Activated CD4-positive, alpha-beta T cell treated with anti-CD3 and anti-CD28 coated beads, Interleukin-10, Interleukin-2, amounts not matched to agents 100 ng/mL and 50 ng/mL, durations not matched to agents 16 hours and 8 hours (primary cell): ENCODE measurements around the gene ARVCF.

Source experiments
- DNase-seq: peaks from one replicate; pipeline ENCODE4 v3.0.0-alpha.2; 2020

ARVCF gene

GRCh38 chr22:20014526-20015186, 2.0 kb downstream of the ARVCF start:
- no peak for DNase-seq

- DNase-seq = no peak
Measured at GRCh38 chr22:20013382-20013871, 3.2 kb downstream of the ARVCF start.

GRCh38 chr22:20012741-20013331, 3.8 kb downstream of the ARVCF start:
- no peak for DNase-seq

- DNase-seq = no peak
Measured at GRCh38 chr22:20011993-20012740, 4.5 kb downstream of the ARVCF start.

- no peak for DNase-seq
Measured at GRCh38 chr22:20011123-20011992, 5.3 kb downstream of the ARVCF start.

- no peak for DNase-seq
Measured at GRCh38 chr22:20010307-20011122, 6.1 kb downstream of the ARVCF start.

- no peak for DNase-seq
Measured at GRCh38 chr22:20009582-20010306, 6.9 kb downstream of the ARVCF start.

GRCh38 chr22:20009018-20009491, 7.6 kb downstream of the ARVCF start:
- DNase-seq = no peak

GRCh38 chr22:20008221-20008995, 8.2 kb downstream of the ARVCF start:
- DNase-seq = no peak

GRCh38 chr22:20004464-20004863, 12.2 kb downstream of the ARVCF start:
- no peak for DNase-seq

GRCh38 chr22:20003304-20003703, 13.3 kb downstream of the ARVCF start:
- no peak for DNase-seq

GRCh38 chr22:20002636-20003035, 14.0 kb downstream of the ARVCF start:
- no peak for DNase-seq

- no peak for DNase-seq
Measured at GRCh38 chr22:20002128-20002527, 14.5 kb downstream of the ARVCF start.

GRCh38 chr22:20001082-20001638, 15.5 kb downstream of the ARVCF start:
- DNase-seq = no peak

GRCh38 chr22:20000246-20001081, 16.2 kb downstream of the ARVCF start:
- no peak for DNase-seq

GRCh38 chr22:19998991-19999820, 17.4 kb downstream of the ARVCF start:
- no peak for DNase-seq

GRCh38 chr22:19998232-19998951, 18.2 kb downstream of the ARVCF start:
- DNase-seq = no peak
